ENCODE data around the gene AMIGO2.
"Not testable (repeated sequence)": the region's sequence is repeated elsewhere in the genome, so short reads cannot be mapped to it uniquely, and the experiment has no call there.

The AMIGO2 gene

DNA sequence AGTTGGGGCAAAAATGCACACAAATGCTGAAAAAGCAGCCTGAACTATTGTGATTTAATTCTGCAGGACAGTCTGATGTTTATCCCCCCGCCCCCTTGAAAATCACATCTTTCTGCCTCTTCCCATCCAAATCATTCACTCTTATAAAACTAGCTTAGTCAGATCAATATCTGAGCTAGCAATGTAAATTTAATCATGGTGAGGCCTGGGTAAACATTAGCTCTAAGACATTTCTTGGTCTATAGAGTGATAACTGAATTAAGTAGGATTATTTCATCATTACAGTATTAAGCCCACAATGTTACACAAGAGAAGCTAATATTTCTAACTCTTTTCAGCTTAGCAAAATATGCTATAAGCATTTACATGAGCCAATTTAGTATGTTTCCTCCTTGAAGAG is 9.4 kb downstream of the AMIGO2 start:
- no peak for DNase-seq

DNA sequence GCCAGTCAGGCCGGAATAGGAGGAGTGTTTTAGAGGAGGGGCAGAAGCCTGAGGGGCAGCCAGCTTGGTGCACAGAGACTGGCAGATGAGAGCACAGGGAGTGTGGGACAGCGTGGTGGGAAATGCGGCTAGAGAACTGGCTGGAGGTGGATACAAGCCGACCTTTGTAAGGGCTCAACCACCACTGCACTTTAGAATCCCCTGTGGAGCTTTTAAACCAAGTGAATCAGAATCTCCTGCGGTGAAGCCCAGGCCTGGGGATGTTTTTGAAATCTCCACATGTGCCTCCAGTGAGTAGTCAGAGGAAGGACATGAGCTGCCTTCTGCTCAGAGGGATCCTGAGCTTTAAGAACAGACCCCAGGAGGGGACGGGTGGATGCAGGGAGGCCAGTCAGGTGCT is 11.2 kb downstream of the AMIGO2 start:
- DNase-seq: no peak

DNA sequence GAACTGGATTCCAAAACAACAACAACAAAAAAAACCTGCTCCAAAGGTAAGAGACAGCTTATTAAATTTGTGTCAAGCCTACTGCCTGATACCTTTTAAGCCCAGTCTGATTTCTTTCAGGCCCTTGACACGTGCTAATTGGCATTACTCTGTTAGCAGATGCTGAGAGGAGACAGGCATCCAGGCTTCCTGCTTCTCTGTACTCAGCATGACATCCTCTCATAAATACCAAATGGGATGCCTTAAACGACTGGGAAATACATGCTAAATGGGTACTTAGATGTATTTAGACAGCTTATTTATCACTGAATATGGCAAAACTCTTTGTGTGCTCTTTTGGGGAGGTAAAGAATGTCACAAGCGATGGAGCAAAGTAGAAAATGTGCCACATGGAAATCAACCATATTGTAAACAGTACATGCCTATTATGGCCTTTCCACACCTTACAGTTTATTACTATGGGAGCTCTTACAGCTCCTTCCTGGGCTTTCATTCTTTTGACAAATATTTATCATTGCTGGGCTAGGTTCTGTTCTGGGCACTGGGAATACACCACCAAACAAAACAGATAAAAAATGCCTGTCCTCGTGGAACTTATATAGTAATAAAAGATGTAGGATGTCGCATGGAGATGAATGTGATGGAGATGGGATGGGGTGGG is 11.9 kb downstream of the AMIGO2 start:
- DNase-seq: no peak

DNA sequence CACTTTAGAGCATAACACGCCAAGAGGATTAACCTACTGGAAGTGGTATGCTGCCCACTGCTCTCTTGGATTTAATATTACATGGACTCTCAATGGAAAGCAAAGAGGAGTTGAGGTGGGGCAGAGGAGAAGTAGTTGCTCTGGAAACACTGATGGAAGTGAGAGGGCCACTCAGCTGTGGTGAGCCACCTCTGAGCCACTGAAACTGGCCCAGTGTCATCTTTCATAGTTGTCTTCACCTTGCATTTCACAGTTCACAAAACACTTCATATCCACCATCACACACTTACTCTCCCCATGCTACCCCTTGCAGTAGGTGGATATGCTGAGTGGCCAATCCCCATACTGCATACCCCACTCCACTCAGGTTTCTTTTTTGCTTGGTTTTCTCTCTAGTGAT is 12.6 kb downstream of the AMIGO2 start:
- no peak for DNase-seq

GRCh38 chr12:47066278-47067025 is 13.3 kb downstream of the AMIGO2 start:
- DNase-seq: no peak

- DNase-seq: no peak
These were observed 14.2 kb downstream of the AMIGO2 start for GRCh38 chr12:47065546-47065945.

- DNase-seq: not testable (repeated sequence)
These were observed 21.1 kb downstream of the AMIGO2 start for GRCh38 chr12:47058640-47059039.

DNA sequence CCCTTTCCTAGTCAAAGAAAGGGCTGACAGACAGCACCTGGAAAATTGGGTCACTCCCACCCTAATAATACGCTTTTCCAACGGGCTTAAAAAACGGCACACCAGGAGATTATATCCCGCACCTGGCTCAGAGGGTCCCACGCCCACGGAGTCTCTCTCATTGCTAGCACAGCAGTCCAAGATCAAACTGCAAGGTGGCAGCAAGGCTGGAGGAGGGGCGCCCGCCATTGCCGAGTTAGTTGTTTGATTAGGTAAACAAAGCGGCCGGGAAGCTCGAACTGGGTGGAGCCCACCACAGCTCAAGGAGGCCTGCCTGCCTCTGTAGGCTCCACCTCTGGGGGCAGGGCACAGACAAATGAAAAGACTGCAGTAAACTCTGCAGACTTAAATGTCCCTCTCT is 22.8 kb downstream of the AMIGO2 start:
- DNase-seq: not testable (repeated sequence)

- not testable (repeated sequence) for DNase-seq
These were observed 23.9 kb downstream of the AMIGO2 start for GRCh38 chr12:47055856-47056255.

- DNase-seq: no peak
These were observed 25.1 kb downstream of the AMIGO2 start for GRCh38 chr12:47054659-47055058.

- DNase-seq: no peak
These were observed 25.8 kb downstream of the AMIGO2 start for GRCh38 chr12:47053961-47054360.

GRCh38 chr12:47052274-47052673 is 27.5 kb downstream of the AMIGO2 start:
- no peak for DNase-seq

- not testable (repeated sequence) for DNase-seq
These were observed 28.5 kb downstream of the AMIGO2 start for GRCh38 chr12:47051291-47051690.

GRCh38 chr12:47048541-47048940 is 31.2 kb downstream of the AMIGO2 start:
- DNase-seq: no peak

- no peak for DNase-seq
These were observed 38.4 kb downstream of the AMIGO2 start for GRCh38 chr12:47041327-47041726.

- no peak for DNase-seq
These were observed 40.0 kb downstream of the AMIGO2 start for GRCh38 chr12:47039756-47040155.

GRCh38 chr12:47039079-47039478 is 40.7 kb downstream of the AMIGO2 start:
- DNase-seq: no peak

DNA sequence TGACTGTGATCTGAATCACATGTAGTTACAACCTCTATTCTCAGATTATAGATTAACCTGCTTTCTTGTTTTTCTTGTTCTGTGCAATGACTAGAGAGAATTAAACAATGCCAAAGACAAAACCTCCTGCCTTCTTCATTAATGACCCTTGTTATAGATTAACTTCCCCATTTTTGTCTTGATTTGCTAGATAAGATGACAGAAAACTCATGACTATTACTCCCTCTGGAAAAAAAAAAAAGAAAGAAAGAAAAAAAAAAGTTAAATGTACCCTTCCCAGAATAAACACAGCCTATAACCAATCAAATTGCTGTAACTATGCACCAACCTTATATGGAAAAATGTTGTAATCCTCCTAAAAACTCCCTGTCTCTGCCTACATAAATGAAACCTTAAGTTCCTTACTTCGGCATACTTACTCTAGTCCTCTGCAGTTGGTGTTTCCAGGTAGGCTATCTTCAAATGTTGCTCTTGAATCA is 41.5 kb downstream of the AMIGO2 start:
- no peak for DNase-seq

DNA sequence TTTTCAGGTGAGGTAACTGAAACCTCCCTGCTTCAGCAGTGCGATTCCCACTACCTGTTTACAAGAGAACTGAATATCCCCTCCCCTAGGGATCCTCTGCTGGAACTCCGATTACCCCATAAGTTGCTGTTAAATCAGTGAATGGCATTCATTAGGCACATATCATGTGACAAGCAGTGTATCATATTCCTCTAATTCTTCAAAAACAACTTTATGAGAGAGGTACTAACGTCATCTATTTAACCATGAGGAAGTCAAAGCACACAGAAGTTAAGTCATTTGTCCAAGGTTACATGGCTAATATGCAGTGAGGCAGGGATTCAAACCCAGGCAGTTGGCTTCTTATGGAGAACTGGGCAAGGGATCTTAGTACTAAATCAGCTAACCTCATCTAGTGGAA is 44.3 kb downstream of the AMIGO2 start:
- no peak for DNase-seq

DNA sequence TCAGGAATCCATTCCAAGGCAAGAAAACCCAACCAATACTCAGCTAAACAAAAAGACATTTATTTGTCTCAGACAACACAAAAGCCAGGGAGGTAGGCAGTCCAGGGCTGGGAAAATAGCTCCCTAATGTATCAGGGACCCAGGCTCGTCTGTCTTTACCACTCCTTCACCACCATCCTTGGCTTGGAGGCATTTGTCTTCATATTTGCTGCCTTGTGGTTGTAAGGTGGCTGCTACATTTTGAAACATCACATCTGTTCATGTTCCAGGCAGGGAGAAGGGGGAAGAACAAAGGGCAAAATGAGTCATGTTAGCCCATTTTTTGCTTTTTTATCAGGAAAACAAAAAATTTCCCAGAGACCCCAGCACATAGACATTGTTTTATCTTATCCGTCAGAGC is 45.1 kb downstream of the AMIGO2 start:
- DNase-seq: no peak

- DNase-seq: no peak
These were observed 45.8 kb downstream of the AMIGO2 start for GRCh38 chr12:47033789-47034555.

DNA sequence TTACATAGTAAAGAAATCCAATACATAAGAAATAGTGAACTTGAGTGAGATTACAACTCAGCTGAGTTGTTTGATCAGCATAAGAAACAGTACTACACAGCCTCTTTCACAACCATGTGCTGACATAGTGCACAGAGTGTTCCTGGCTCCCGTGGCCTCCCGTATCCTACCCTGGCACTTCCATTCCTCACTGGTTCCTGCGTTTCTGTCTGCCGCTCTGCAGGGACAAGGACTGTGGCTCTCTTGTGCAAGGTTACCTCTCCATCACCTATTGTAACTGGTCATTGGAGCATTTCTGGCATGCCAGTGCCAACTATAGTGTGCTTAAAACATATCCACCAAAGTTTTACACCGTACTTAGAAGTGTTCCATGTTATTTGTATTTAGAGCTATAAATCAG is 46.7 kb downstream of the AMIGO2 start:
- no peak for DNase-seq

- DNase-seq: no peak
These were observed 47.1 kb downstream of the AMIGO2 start for GRCh38 chr12:47032644-47033043.

GRCh38 chr12:47029903-47030302 is 49.9 kb downstream of the AMIGO2 start:
- DNase-seq: no peak
